HG03575 (cell line): Measurements from ENCODE around the gene KCNK4.

Experiments
- ATAC-seq: cut with Tn5 transposase; IDR thresholded peaks from one replicate; pipeline ENCODE4 v1.9.1; 2021; ENCODE audit not compliant: unreplicated experiment, insufficient number of reproducible peaks, low FRiP score; ENCODE audit errors: extremely low read depth

KCNK4 gene

GRCh38 chr11:64252003-64252872, 38.9 kb upstream of the KCNK4 start:
- no peak for ATAC-seq

GRCh38 chr11:64253043-64253442, 38.1 kb upstream of the KCNK4 start:
- no peak for ATAC-seq

- no peak for ATAC-seq
These were observed 37.6 kb upstream of the KCNK4 start for GRCh38 chr11:64253481-64253880.

- ATAC-seq, result no peak
These were observed 36.8 kb upstream of the KCNK4 start for GRCh38 chr11:64254326-64254725.

- ATAC-seq, result no peak
These were observed 35.7 kb upstream of the KCNK4 start for GRCh38 chr11:64255135-64256128.

GRCh38 chr11:64256300-64256699, 34.8 kb upstream of the KCNK4 start:
- ATAC-seq, result no peak

GRCh38 chr11:64258356-64258755, 32.7 kb upstream of the KCNK4 start:
- no peak for ATAC-seq

- no peak for ATAC-seq
These were observed 32.1 kb upstream of the KCNK4 start for GRCh38 chr11:64258946-64259532.

- no peak for ATAC-seq
These were observed 31.5 kb upstream of the KCNK4 start for GRCh38 chr11:64259533-64260067.

- no peak for ATAC-seq
These were observed 30.9 kb upstream of the KCNK4 start for GRCh38 chr11:64260147-64260708.

GRCh38 chr11:64261556-64262080, 29.5 kb upstream of the KCNK4 start:
- no peak for ATAC-seq

- no peak for ATAC-seq
These were observed 28.7 kb upstream of the KCNK4 start for GRCh38 chr11:64262271-64263002.

- no peak for ATAC-seq
These were observed 27.8 kb upstream of the KCNK4 start for GRCh38 chr11:64263021-64263946.

GRCh38 chr11:64263947-64264317, 27.2 kb upstream of the KCNK4 start:
- ATAC-seq, result no peak

- ATAC-seq, result no peak
These were observed 26.7 kb upstream of the KCNK4 start for GRCh38 chr11:64264371-64264852.

- ATAC-seq, result no peak
These were observed 25.6 kb upstream of the KCNK4 start for GRCh38 chr11:64265176-64266160.
